PC-3 (cell line): ENCODE results near the gene COL3A1.

ENCODE experiments used
- EZH2 ChIP-seq: fragments of 300-600 bp; sonication (generic); IDR thresholded peaks from one replicate; pipeline ENCODE4 v1.6.1; 2017; ENCODE audit warnings: antibody characterized with exemption, mild to moderate bottlenecking, low read length; ENCODE audit not compliant: unreplicated experiment
- TF ChIP-seq, protein P1 (sequence below): fragments of 300-600 bp; sonication (generic); conservative IDR thresholded peaks from 2 replicates; pipeline ENCODE4 v1.5.1; 2017; ENCODE audit warnings: antibody characterized with exemption, low read depth, mild to moderate bottlenecking, low read length

DNA sequence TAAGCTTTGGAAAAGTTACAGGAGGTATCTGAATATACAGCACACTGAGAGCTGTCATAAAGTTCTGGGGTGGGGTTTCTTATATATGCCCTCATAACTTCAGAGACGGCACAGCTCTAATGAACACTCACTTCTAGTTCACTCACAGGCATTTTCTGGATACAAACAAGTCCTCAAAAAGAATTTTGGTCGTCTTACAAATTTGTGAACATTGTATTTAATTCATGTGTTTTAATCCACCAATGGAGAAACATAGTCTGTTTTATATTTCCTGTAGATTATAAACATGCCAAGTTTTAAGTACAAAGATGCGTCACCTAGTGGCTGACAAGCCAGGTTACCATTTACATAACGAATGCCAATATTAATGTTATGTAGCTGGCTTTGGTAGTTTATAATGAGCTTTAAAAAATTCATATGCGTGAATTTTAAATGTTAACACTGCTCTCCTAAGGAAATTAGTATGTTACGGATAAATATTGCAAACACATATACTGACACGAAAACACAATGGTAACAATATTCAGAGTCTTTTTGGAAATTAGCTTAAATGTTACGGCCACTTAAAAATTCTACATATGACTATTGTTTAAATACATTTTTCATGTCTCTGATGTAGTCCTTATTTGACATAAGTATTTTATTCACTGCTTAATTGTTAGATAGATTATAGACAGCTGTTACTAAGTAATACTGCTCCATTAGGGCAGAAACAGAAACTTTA is 2.5 kb downstream of the COL3A1 start:
- TF ChIP-seq EZH2, result no peak
- TF ChIP-seq, protein P1, sequence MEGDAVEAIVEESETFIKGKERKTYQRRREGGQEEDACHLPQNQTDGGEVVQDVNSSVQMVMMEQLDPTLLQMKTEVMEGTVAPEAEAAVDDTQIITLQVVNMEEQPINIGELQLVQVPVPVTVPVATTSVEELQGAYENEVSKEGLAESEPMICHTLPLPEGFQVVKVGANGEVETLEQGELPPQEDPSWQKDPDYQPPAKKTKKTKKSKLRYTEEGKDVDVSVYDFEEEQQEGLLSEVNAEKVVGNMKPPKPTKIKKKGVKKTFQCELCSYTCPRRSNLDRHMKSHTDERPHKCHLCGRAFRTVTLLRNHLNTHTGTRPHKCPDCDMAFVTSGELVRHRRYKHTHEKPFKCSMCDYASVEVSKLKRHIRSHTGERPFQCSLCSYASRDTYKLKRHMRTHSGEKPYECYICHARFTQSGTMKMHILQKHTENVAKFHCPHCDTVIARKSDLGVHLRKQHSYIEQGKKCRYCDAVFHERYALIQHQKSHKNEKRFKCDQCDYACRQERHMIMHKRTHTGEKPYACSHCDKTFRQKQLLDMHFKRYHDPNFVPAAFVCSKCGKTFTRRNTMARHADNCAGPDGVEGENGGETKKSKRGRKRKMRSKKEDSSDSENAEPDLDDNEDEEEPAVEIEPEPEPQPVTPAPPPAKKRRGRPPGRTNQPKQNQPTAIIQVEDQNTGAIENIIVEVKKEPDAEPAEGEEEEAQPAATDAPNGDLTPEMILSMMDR, result peak; percentile 90
